Activated naive CD8-positive, alpha-beta T cell treated with anti-CD3 and anti-CD28 coated beads for 36 hours (primary cell): ENCODE results near the gene PFDN1. TPM values are rescaled to one million over a fixed set of nuclear protein-coding genes. Genes with fewer than 3 reads are reported as not detected.

Experiments
- DNase-seq: peaks from one replicate; pipeline ENCODE4 v3.0.0; 2021
- H3K27ac Mint-ChIP-seq: one replicate; pipeline ENCODE4 v1.8.0; 2022; ENCODE audit warnings: mild to moderate bottlenecking, moderate library complexity, mixed read lengths
- H3K27me3 Mint-ChIP-seq: one replicate; pipeline ENCODE4 v1.8.0; 2022; ENCODE audit warnings: mild to moderate bottlenecking, mixed read lengths
- H3K36me3 Mint-ChIP-seq: one replicate; pipeline ENCODE4 v1.8.0; 2021; ENCODE audit warnings: mild to moderate bottlenecking, mixed read lengths
- H3K4me1 Mint-ChIP-seq: one replicate; pipeline ENCODE4 v1.8.0; 2021; ENCODE audit warnings: mixed read lengths
- H3K4me3 Mint-ChIP-seq: one replicate; pipeline ENCODE4 v1.8.0; 2022; ENCODE audit warnings: mild to moderate bottlenecking, moderate library complexity, mixed read lengths
- H3K9me3 Mint-ChIP-seq: one replicate; pipeline ENCODE4 v1.8.0; 2022; ENCODE audit warnings: mixed read lengths
- total RNA-seq, 2 experiments: library from RNA; stranded (reverse); gene quantifications; one replicate each; pipeline ENCODE4 v1.2.3, GENCODE V29; 2021

PFDN1 gene
- total RNA-seq, 2 experiments from 2014 or later: 64.0 to 68.5 TPM

- Mint-ChIP-seq H3K27ac (no peak overlapping the region), H3K4me3 (no peak overlapping the region)
Measured at GRCh38 chr5:140319833-140320232, 16.9 kb upstream of the PFDN1 start.

GRCh38 chr5:140318792-140319191 lies 15.9 kb upstream of the PFDN1 start:
- H3K9me3 Mint-ChIP-seq: no peaks in the 10 kb centered on the region
- no peak overlapping the region for H3K27ac Mint-ChIP-seq
- DNase-seq: no peak
- H3K36me3 Mint-ChIP-seq: peaks cover 1% of the 10 kb centered on the region
- H3K4me3 Mint-ChIP-seq: no peak overlapping the region
- no peaks in the 10 kb centered on the region for H3K27me3 Mint-ChIP-seq
- H3K4me1 Mint-ChIP-seq: no peaks in the 10 kb centered on the region

More at GRCh38 chr5:140319833-140320232, 16.9 kb upstream of the PFDN1 start:
- H3K4me1 Mint-ChIP-seq: peaks cover 3% of the 10 kb centered on the region
- H3K36me3 Mint-ChIP-seq: peaks cover 1% of the 10 kb centered on the region
- no peak for DNase-seq
- H3K9me3 Mint-ChIP-seq: no peaks in the 10 kb centered on the region
- H3K27me3 Mint-ChIP-seq: no peaks in the 10 kb centered on the region

- no peaks in the 10 kb centered on the region for H3K9me3 Mint-ChIP-seq
Measured at GRCh38 chr5:140317859-140318258, 15.0 kb upstream of the PFDN1 start.

GRCh38 chr5:140312791-140313189 lies 9.9 kb upstream of the PFDN1 start:
- H3K4me1 Mint-ChIP-seq: no peaks in the 10 kb centered on the region
- DNase-seq: no peak
- H3K4me3 Mint-ChIP-seq: no peak overlapping the region
- no peak overlapping the region for H3K27ac Mint-ChIP-seq
- H3K36me3 Mint-ChIP-seq: no peaks in the 10 kb centered on the region
- no peaks in the 10 kb centered on the region for H3K9me3 Mint-ChIP-seq
- H3K27me3 Mint-ChIP-seq: no peaks in the 10 kb centered on the region

More at GRCh38 chr5:140317859-140318258, 15.0 kb upstream of the PFDN1 start:
- H3K36me3 Mint-ChIP-seq: peaks cover 1% of the 10 kb centered on the region
- H3K4me3 Mint-ChIP-seq: no peak overlapping the region
- DNase-seq: no peak
- no peak overlapping the region for H3K27ac Mint-ChIP-seq
- H3K27me3 Mint-ChIP-seq: no peaks in the 10 kb centered on the region
- H3K4me1 Mint-ChIP-seq: no peaks in the 10 kb centered on the region

GRCh38 chr5:140312067-140312790 lies 9.3 kb upstream of the PFDN1 start:
- no peaks in the 10 kb centered on the region for H3K36me3 Mint-ChIP-seq
- no peak overlapping the region for H3K27ac Mint-ChIP-seq
- DNase-seq: no peak
- H3K9me3 Mint-ChIP-seq: no peaks in the 10 kb centered on the region
- H3K4me1 Mint-ChIP-seq: no peaks in the 10 kb centered on the region
- no peaks in the 10 kb centered on the region for H3K27me3 Mint-ChIP-seq
- H3K4me3 Mint-ChIP-seq: no peak overlapping the region

- H3K4me3 Mint-ChIP-seq: no peak overlapping the region
- no peaks in the 10 kb centered on the region for H3K4me1 Mint-ChIP-seq
- H3K9me3 Mint-ChIP-seq: no peaks in the 10 kb centered on the region
- H3K27me3 Mint-ChIP-seq: no peaks in the 10 kb centered on the region
- no peak for DNase-seq
- H3K27ac Mint-ChIP-seq: no peak overlapping the region
- no peaks in the 10 kb centered on the region for H3K36me3 Mint-ChIP-seq
Measured at GRCh38 chr5:140311011-140311467, 8.1 kb upstream of the PFDN1 start.

GRCh38 chr5:140310434-140310833 lies 7.5 kb upstream of the PFDN1 start:
- no peak overlapping the region for H3K27ac Mint-ChIP-seq
- H3K4me1 Mint-ChIP-seq: no peaks in the 10 kb centered on the region
- no peaks in the 10 kb centered on the region for H3K9me3 Mint-ChIP-seq
- H3K4me3 Mint-ChIP-seq: no peak overlapping the region
- H3K27me3 Mint-ChIP-seq: no peaks in the 10 kb centered on the region
- no peaks in the 10 kb centered on the region for H3K36me3 Mint-ChIP-seq
- no peak for DNase-seq

- no peaks in the 10 kb centered on the region for H3K36me3 Mint-ChIP-seq
- DNase-seq: no peak
- H3K27me3 Mint-ChIP-seq: no peaks in the 10 kb centered on the region
- H3K4me3 Mint-ChIP-seq: no peak overlapping the region
- no peaks in the 10 kb centered on the region for H3K9me3 Mint-ChIP-seq
- no peak overlapping the region for H3K27ac Mint-ChIP-seq
- H3K4me1 Mint-ChIP-seq: no peaks in the 10 kb centered on the region
Measured at GRCh38 chr5:140309706-140310249, 6.9 kb upstream of the PFDN1 start.

GRCh38 chr5:140305471-140305870 lies 2.6 kb upstream of the PFDN1 start:
- H3K4me1 Mint-ChIP-seq: peaks cover 15% of the 10 kb centered on the region
- no peaks in the 10 kb centered on the region for H3K9me3 Mint-ChIP-seq
- H3K4me3 Mint-ChIP-seq: no peak overlapping the region
- no peaks in the 10 kb centered on the region for H3K36me3 Mint-ChIP-seq
- H3K27me3 Mint-ChIP-seq: no peaks in the 10 kb centered on the region
- no peak overlapping the region for H3K27ac Mint-ChIP-seq
- DNase-seq: no peak

GRCh38 chr5:140303966-140304365 lies 1.1 kb upstream of the PFDN1 start:
- no peaks in the 10 kb centered on the region for H3K27me3 Mint-ChIP-seq
- H3K36me3 Mint-ChIP-seq: peaks cover 5% of the 10 kb centered on the region
- H3K4me3 Mint-ChIP-seq: peak overlapping the region; percentile 34
- no peak overlapping the region for H3K27ac Mint-ChIP-seq
- H3K4me1 Mint-ChIP-seq: peaks cover 21% of the 10 kb centered on the region
- DNase-seq: no peak
- H3K9me3 Mint-ChIP-seq: no peaks in the 10 kb centered on the region

- H3K4me1 Mint-ChIP-seq: peaks cover 35% of the 10 kb centered on the region
- no peaks in the 10 kb centered on the region for H3K27me3 Mint-ChIP-seq
- H3K36me3 Mint-ChIP-seq: peaks cover 11% of the 10 kb centered on the region
- no peak for DNase-seq
- H3K27ac Mint-ChIP-seq: no peak overlapping the region
- no peaks in the 10 kb centered on the region for H3K9me3 Mint-ChIP-seq
- peak overlapping the region; percentile 27 for H3K4me3 Mint-ChIP-seq
Measured at GRCh38 chr5:140301136-140301535, 1.8 kb downstream of the PFDN1 start.

- H3K36me3 Mint-ChIP-seq: peaks cover 11% of the 10 kb centered on the region
- no peak overlapping the region for H3K27ac Mint-ChIP-seq
- peaks cover 47% of the 10 kb centered on the region for H3K4me1 Mint-ChIP-seq
- H3K27me3 Mint-ChIP-seq: no peaks in the 10 kb centered on the region
- DNase-seq: no peak
- H3K9me3 Mint-ChIP-seq: no peaks in the 10 kb centered on the region
- H3K4me3 Mint-ChIP-seq: no peak overlapping the region
Measured at GRCh38 chr5:140299056-140299455, 3.8 kb downstream of the PFDN1 start.

GRCh38 chr5:140298183-140298601 lies 4.7 kb downstream of the PFDN1 start:
- no peak for DNase-seq
- peaks cover 54% of the 10 kb centered on the region for H3K4me1 Mint-ChIP-seq
- peaks cover 11% of the 10 kb centered on the region for H3K36me3 Mint-ChIP-seq
- H3K27me3 Mint-ChIP-seq: no peaks in the 10 kb centered on the region
- no peaks in the 10 kb centered on the region for H3K9me3 Mint-ChIP-seq
- H3K27ac Mint-ChIP-seq: no peak overlapping the region
- H3K4me3 Mint-ChIP-seq: no peak overlapping the region

- no peak overlapping the region for H3K27ac Mint-ChIP-seq
- no peaks in the 10 kb centered on the region for H3K9me3 Mint-ChIP-seq
- no peaks in the 10 kb centered on the region for H3K27me3 Mint-ChIP-seq
- peaks cover 57% of the 10 kb centered on the region for H3K4me1 Mint-ChIP-seq
- no peak for DNase-seq
- no peak overlapping the region for H3K4me3 Mint-ChIP-seq
- peaks cover 11% of the 10 kb centered on the region for H3K36me3 Mint-ChIP-seq
Measured at GRCh38 chr5:140297283-140297682, 5.6 kb downstream of the PFDN1 start.

GRCh38 chr5:140296289-140296688 lies 6.6 kb downstream of the PFDN1 start:
- Mint-ChIP-seq H3K9me3 (no peaks in the 10 kb centered on the region), H3K27ac (no peak overlapping the region), H3K27me3 (no peaks in the 10 kb centered on the region), H3K4me1 (peaks cover 52% of the 10 kb centered on the region), H3K4me3 (no peak overlapping the region), H3K36me3 (peaks cover 11% of the 10 kb centered on the region)
- DNase-seq: no peak

- peaks cover 51% of the 10 kb centered on the region for H3K4me1 Mint-ChIP-seq
- H3K36me3 Mint-ChIP-seq: peaks cover 11% of the 10 kb centered on the region
- no peaks in the 10 kb centered on the region for H3K27me3 Mint-ChIP-seq
- no peak overlapping the region for H3K4me3 Mint-ChIP-seq
- DNase-seq: no peak
- H3K27ac Mint-ChIP-seq: peak overlapping the region; percentile 14
- H3K9me3 Mint-ChIP-seq: no peaks in the 10 kb centered on the region
Measured at GRCh38 chr5:140295414-140295813, 7.5 kb downstream of the PFDN1 start.
